Neural crest cell (in vitro differentiated cells): ENCODE results near the gene C4A. TPM values are rescaled to one million over a fixed set of nuclear protein-coding genes. Genes with fewer than 3 reads are reported as not detected.
"Not testable (repeated sequence)": the region's sequence is repeated elsewhere in the genome, so short reads cannot be mapped to it uniquely, and the experiment has no call there.

ENCODE experiments used
- DNase-seq: peaks from one replicate; pipeline ENCODE4 v3.0.0; 2021; ENCODE audit warnings: low read depth, mixed read lengths, low spot score
- H3K27ac Mint-ChIP-seq: one replicate; pipeline ENCODE4 v1.8.0; 2021; ENCODE audit warnings: mild to moderate bottlenecking, mixed read lengths; ENCODE audit not compliant: unreplicated experiment
- H3K27me3 Mint-ChIP-seq: 2 replicates; pipeline ENCODE4 v1.8.0; 2021; ENCODE audit warnings: low read depth, mild to moderate bottlenecking, mixed read lengths
- H3K36me3 Mint-ChIP-seq: 2 replicates; pipeline ENCODE4 v1.8.0; 2021; ENCODE audit warnings: low read depth, mild to moderate bottlenecking, mixed read lengths
- H3K4me1 Mint-ChIP-seq: 2 replicates; pipeline ENCODE4 v1.8.0; 2021; ENCODE audit warnings: mixed read lengths
- H3K4me3 Mint-ChIP-seq: one replicate; pipeline ENCODE4 v1.8.0; 2021; ENCODE audit warnings: mild to moderate bottlenecking, mixed read lengths
- H3K9me3 Mint-ChIP-seq: 2 replicates; pipeline ENCODE4 v1.8.0; 2021; ENCODE audit warnings: mixed read lengths
- total RNA-seq: library from RNA; stranded (reverse); gene quantifications from 2 replicates; pipeline ENCODE4 v1.2.1, GENCODE V29; 2021

The C4A gene
- total RNA-seq, 1 donor from 2014 or later = 5.6 TPM

- DNase-seq, H3K9me3 Mint-ChIP-seq, H3K4me3 Mint-ChIP-seq, H3K36me3 Mint-ChIP-seq, H3K4me1 Mint-ChIP-seq, H3K27me3 Mint-ChIP-seq, H3K27ac Mint-ChIP-seq: not testable (repeated sequence)
These were observed 53.6 kb downstream of the C4A start for GRCh38 chr6:32035283-32036013.

- H3K4me1 Mint-ChIP-seq, H3K27ac Mint-ChIP-seq, H3K4me3 Mint-ChIP-seq, H3K36me3 Mint-ChIP-seq, H3K9me3 Mint-ChIP-seq, DNase-seq, H3K27me3 Mint-ChIP-seq: not testable (repeated sequence)
These were observed 55.3 kb downstream of the C4A start for GRCh38 chr6:32037136-32037535.

GRCh38 chr6:32037598-32038524 lies 56.0 kb downstream of the C4A start, which contains the start of gene CYP21A2:
CYP21A2 (plus strand) TSS chr6:32038415; CDS start chr6:32038423, 8 bp downstream.
- not testable (repeated sequence) for H3K4me3 Mint-ChIP-seq, H3K27ac Mint-ChIP-seq, H3K9me3 Mint-ChIP-seq, H3K36me3 Mint-ChIP-seq, H3K4me1 Mint-ChIP-seq, H3K27me3 Mint-ChIP-seq, DNase-seq

- H3K27ac Mint-ChIP-seq, H3K4me3 Mint-ChIP-seq, H3K9me3 Mint-ChIP-seq, H3K27me3 Mint-ChIP-seq, H3K36me3 Mint-ChIP-seq, H3K4me1 Mint-ChIP-seq, DNase-seq: not testable (repeated sequence)
These were observed 57.0 kb downstream of the C4A start for GRCh38 chr6:32038878-32039277.

- DNase-seq, H3K27ac Mint-ChIP-seq, H3K36me3 Mint-ChIP-seq, H3K4me3 Mint-ChIP-seq, H3K27me3 Mint-ChIP-seq, H3K4me1 Mint-ChIP-seq, H3K9me3 Mint-ChIP-seq: not testable (repeated sequence)
These were observed 57.7 kb downstream of the C4A start for GRCh38 chr6:32039321-32040274.

- not testable (repeated sequence) for H3K9me3 Mint-ChIP-seq, H3K4me3 Mint-ChIP-seq, H3K36me3 Mint-ChIP-seq, H3K27ac Mint-ChIP-seq, H3K4me1 Mint-ChIP-seq, DNase-seq, H3K27me3 Mint-ChIP-seq
These were observed 58.6 kb downstream of the C4A start for GRCh38 chr6:32040299-32041049.

- H3K4me1 Mint-ChIP-seq, DNase-seq, H3K4me3 Mint-ChIP-seq, H3K36me3 Mint-ChIP-seq, H3K27me3 Mint-ChIP-seq, H3K27ac Mint-ChIP-seq, H3K9me3 Mint-ChIP-seq: not testable (repeated sequence)
These were observed 59.1 kb downstream of the C4A start for GRCh38 chr6:32041050-32041321.

- not testable (repeated sequence) for H3K36me3 Mint-ChIP-seq, H3K27me3 Mint-ChIP-seq, H3K4me1 Mint-ChIP-seq, H3K4me3 Mint-ChIP-seq, H3K9me3 Mint-ChIP-seq, DNase-seq
- H3K27ac Mint-ChIP-seq = peak overlapping the region; percentile 93
These were observed 59.5 kb downstream of the C4A start for GRCh38 chr6:32041385-32041784.

- H3K9me3 Mint-ChIP-seq, DNase-seq, H3K4me3 Mint-ChIP-seq, H3K4me1 Mint-ChIP-seq, H3K27me3 Mint-ChIP-seq, H3K27ac Mint-ChIP-seq, H3K36me3 Mint-ChIP-seq: not testable (repeated sequence)
These were observed 60.4 kb downstream of the C4A start for GRCh38 chr6:32042276-32042675.

- not testable (repeated sequence) for H3K4me3 Mint-ChIP-seq, DNase-seq
These were observed 61.9 kb downstream of the C4A start for GRCh38 chr6:32043589-32044380.

GRCh38 chr6:32044916-32045315 lies 63.1 kb downstream of the C4A start:
- not testable (repeated sequence) for H3K27ac Mint-ChIP-seq

More at GRCh38 chr6:32043589-32044380, 61.9 kb downstream of the C4A start:
- H3K4me1 Mint-ChIP-seq, H3K27me3 Mint-ChIP-seq, H3K36me3 Mint-ChIP-seq, H3K9me3 Mint-ChIP-seq, H3K27ac Mint-ChIP-seq: not testable (repeated sequence)

More at GRCh38 chr6:32044916-32045315, 63.1 kb downstream of the C4A start:
- not testable (repeated sequence) for H3K4me1 Mint-ChIP-seq, DNase-seq, H3K9me3 Mint-ChIP-seq, H3K4me3 Mint-ChIP-seq, H3K36me3 Mint-ChIP-seq, H3K27me3 Mint-ChIP-seq
